ENCODE data around the gene PDLIM1. TPM values are rescaled to one million over a fixed set of nuclear protein-coding genes. Genes with fewer than 3 reads are reported as not detected.

Gene PDLIM1
- total RNA-seq, 1 experiment from 2014 or later: 115 TPM

DNA sequence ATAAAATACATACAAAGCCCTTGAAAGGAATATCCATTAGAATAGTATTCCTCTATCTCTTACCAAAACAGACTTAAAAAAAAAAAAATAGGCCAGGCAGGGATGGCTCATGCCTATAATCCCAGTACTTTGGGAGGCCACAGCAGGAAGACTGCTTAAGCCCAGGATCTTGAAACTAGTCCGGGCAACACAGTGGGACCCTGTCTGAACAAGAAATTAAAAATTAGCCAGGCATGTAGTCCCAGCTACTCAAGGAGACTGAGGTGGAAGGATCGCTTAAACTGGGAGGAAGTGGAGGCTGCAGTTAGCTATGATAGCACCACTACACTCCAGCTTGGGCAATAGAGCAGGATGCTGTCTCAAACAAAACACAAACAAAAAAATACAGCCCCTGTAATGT lies 9.6 kb downstream of the PDLIM1 start:
- peaks cover 0 to 3% (median 0%) of the 10 kb centered on the region in 3 experiments; a peak in 1 of 7 replicates for H3K36me3 Mint-ChIP-seq (ENCODE audit: insufficient read depth in 1 of 3, low read depth in 3 of 3)
- Histone ChIP-seq H2BK15ac (ENCODE audit: low read depth, low read length) (no peak overlapping the region), H3K79me1 (ENCODE audit: insufficient read depth, low read depth, low read length, poor library complexity, severe bottlenecking) (peaks cover 2% of the 10 kb centered on the region), H3K9ac (ENCODE audit: extremely low read depth, insufficient read length, low read length) (no peak overlapping the region), H3K4me2 (ENCODE audit: insufficient read depth, insufficient read length, low read length) (no peak overlapping the region), H3K27ac (ENCODE audit: insufficient read length, low read depth, low read length) (no peak overlapping the region), H2BK120ac (ENCODE audit: low read depth, low read length, poor library complexity, severe bottlenecking) (no peak overlapping the region), H2BK12ac (ENCODE audit: insufficient read length, low read depth, low read length) (no peak overlapping the region), H3T11ph (ENCODE audit: low read length) (no peak overlapping the region), H3K23me2 (ENCODE audit: insufficient read length, low read depth, low read length, poor library complexity, severe bottlenecking) (no peaks in the 10 kb centered on the region), H3K4ac (ENCODE audit: low read depth, low read length) (no peak overlapping the region), H2AFZ (ENCODE audit: low read length) (no peak overlapping the region), H4K8ac (replicated peaks; ENCODE audit: insufficient read length, low read depth, low read length) (no peak overlapping the region), H3K4me1 (ENCODE audit: insufficient read depth, low read length) (peaks cover 7% of the 10 kb centered on the region; the same call in 1 of the 2 replicates), H4K20me1 (ENCODE audit: control insufficient read depth, insufficient read depth, insufficient read length) (no peaks in the 10 kb centered on the region), H3K79me2 (ENCODE audit: insufficient read depth, low read length) (peaks cover 31% of the 10 kb centered on the region; the same call in 1 of the 2 replicates), H2BK5ac (ENCODE audit: insufficient read length, low read length) (no peak overlapping the region), H4K91ac (ENCODE audit: insufficient read length, low read depth, low read length) (no peak overlapping the region), H3K18ac (ENCODE audit: insufficient read length, low read depth, low read length) (no peak overlapping the region), H3K14ac (ENCODE audit: insufficient read depth, low read length) (no peak overlapping the region), H3K9me3 (ENCODE audit: control insufficient read depth, low read depth, low read length) (no peaks in the 10 kb centered on the region), H3K56ac (ENCODE audit: insufficient read length, low read depth, low read length) (no peak overlapping the region), H4K5ac (ENCODE audit: insufficient read length, low read depth, low read length) (no peak overlapping the region), H2AK5ac (ENCODE audit: insufficient read length, low read length) (no peak overlapping the region), H3K27me3 (ENCODE audit: insufficient read depth, low read length) (no peaks in the 10 kb centered on the region), H2BK20ac (ENCODE audit: low read depth, low read length, poor library complexity, severe bottlenecking) (no peak overlapping the region), H3K23ac (ENCODE audit: insufficient read length, low read depth, low read length) (no peak overlapping the region)
- no CpG with 5 or more reads among the region's 2 CpGs for WGBS (ENCODE audit: extremely low coverage, insufficient read length, low lambda C conversion rate)
- H3K4me1 Mint-ChIP-seq: peaks cover 47% of the 10 kb centered on the region in 2 experiments
- no peak for DNase-seq
- H3K4me3 Mint-ChIP-seq: no peak overlapping the region
- no peaks in the 10 kb centered on the region for H3K27me3 Mint-ChIP-seq (ENCODE audit: low read depth)
- no peak overlapping the region for H3K27ac Mint-ChIP-seq
- TF ChIP-seq, protein P1, sequence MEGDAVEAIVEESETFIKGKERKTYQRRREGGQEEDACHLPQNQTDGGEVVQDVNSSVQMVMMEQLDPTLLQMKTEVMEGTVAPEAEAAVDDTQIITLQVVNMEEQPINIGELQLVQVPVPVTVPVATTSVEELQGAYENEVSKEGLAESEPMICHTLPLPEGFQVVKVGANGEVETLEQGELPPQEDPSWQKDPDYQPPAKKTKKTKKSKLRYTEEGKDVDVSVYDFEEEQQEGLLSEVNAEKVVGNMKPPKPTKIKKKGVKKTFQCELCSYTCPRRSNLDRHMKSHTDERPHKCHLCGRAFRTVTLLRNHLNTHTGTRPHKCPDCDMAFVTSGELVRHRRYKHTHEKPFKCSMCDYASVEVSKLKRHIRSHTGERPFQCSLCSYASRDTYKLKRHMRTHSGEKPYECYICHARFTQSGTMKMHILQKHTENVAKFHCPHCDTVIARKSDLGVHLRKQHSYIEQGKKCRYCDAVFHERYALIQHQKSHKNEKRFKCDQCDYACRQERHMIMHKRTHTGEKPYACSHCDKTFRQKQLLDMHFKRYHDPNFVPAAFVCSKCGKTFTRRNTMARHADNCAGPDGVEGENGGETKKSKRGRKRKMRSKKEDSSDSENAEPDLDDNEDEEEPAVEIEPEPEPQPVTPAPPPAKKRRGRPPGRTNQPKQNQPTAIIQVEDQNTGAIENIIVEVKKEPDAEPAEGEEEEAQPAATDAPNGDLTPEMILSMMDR (conservative IDR thresholded peaks at IDR 0.05): no peak
- no peaks in the 10 kb centered on the region for H3K9me3 Mint-ChIP-seq
